H9 (cell line): ENCODE results near the gene DMRT3. TPM values are rescaled to one million over a fixed set of nuclear protein-coding genes. Genes with fewer than 3 reads are reported as not detected.

Experiments
- DNase-seq: peaks from one replicate; pipeline ENCODE4 v3.0.0-alpha.2; 2017
- H2AFZ ChIP-seq: one replicate; pipeline ENCODE4 v1.6.1; 2013; ENCODE audit warnings: mild to moderate bottlenecking, low read length, control low read depth, moderate library complexity
- H2AK5ac ChIP-seq: 2 replicates; pipeline ENCODE4 v1.6.1; 2013; ENCODE audit warnings: low read length, control low read depth, mixed read lengths; ENCODE audit not compliant: insufficient read length
- H2BK120ac ChIP-seq: one replicate; pipeline ENCODE4 v1.6.1; 2013; ENCODE audit warnings: low read depth, mild to moderate bottlenecking, low read length, control low read depth, inconsistent platforms; ENCODE audit not compliant: poor library complexity, severe bottlenecking
- H2BK12ac ChIP-seq: 2 replicates; pipeline ENCODE4 v1.6.1; 2013; ENCODE audit warnings: low read length, control low read depth, mixed read lengths, low read depth; ENCODE audit not compliant: insufficient read length
- H2BK15ac ChIP-seq: 2 replicates; pipeline ENCODE4 v1.6.1; 2013; ENCODE audit warnings: low read depth, low read length, control low read depth
- H2BK20ac ChIP-seq: one replicate; pipeline ENCODE4 v1.6.1; 2013; ENCODE audit warnings: low read depth, mild to moderate bottlenecking, low read length, control low read depth, inconsistent platforms; ENCODE audit not compliant: poor library complexity, severe bottlenecking
- H2BK5ac ChIP-seq: 2 replicates; pipeline ENCODE4 v1.6.1; 2013; ENCODE audit warnings: low read length, control low read depth, mixed read lengths; ENCODE audit not compliant: insufficient read length
- H3K14ac ChIP-seq: 2 replicates; pipeline ENCODE4 v1.6.1; 2013; ENCODE audit warnings: low read length, control low read depth; ENCODE audit not compliant: insufficient read depth
- H3K18ac ChIP-seq: 2 replicates; pipeline ENCODE4 v1.6.1; 2013; ENCODE audit warnings: low read depth, mild to moderate bottlenecking, mixed read lengths, low read length, control low read depth; ENCODE audit not compliant: insufficient read length
- H3K23ac ChIP-seq: 2 replicates; pipeline ENCODE4 v1.6.1; 2013; ENCODE audit warnings: low read length, control low read depth, mixed read lengths, low read depth; ENCODE audit not compliant: insufficient read length
- H3K23me2 ChIP-seq: 2 replicates; pipeline ENCODE4 v1.6.1; 2013; ENCODE audit warnings: low read depth, mild to moderate bottlenecking, mixed read lengths, low read length, control low read depth; ENCODE audit not compliant: insufficient read length, poor library complexity, severe bottlenecking
- H3K27ac ChIP-seq: 2 replicates; pipeline ENCODE4 v1.5.1; 2013; ENCODE audit warnings: low read length, control low read depth, mixed read lengths, low read depth; ENCODE audit not compliant: insufficient read length
- H3K27me3 ChIP-seq: 2 replicates; pipeline ENCODE4 v1.6.1; 2013; ENCODE audit warnings: low read length, control low read depth, inconsistent platforms; ENCODE audit not compliant: insufficient read depth
- H3K4ac ChIP-seq: 2 replicates; pipeline ENCODE4 v1.6.1; 2013; ENCODE audit warnings: low read depth, mild to moderate bottlenecking, control low read depth, inconsistent platforms, low read length, moderate library complexity
- H3K4me1 ChIP-seq: 2 replicates; pipeline ENCODE4 v1.6.1; 2013; ENCODE audit warnings: low read length, control low read depth, inconsistent platforms; ENCODE audit not compliant: insufficient read depth
- H3K4me2 ChIP-seq: 2 replicates; pipeline ENCODE4 v1.6.1; 2013; ENCODE audit warnings: low read length, control low read depth, mixed read lengths; ENCODE audit not compliant: insufficient read length, insufficient read depth
- H3K56ac ChIP-seq: 2 replicates; pipeline ENCODE4 v1.6.1; 2013; ENCODE audit warnings: low read depth, mild to moderate bottlenecking, mixed read lengths, low read length, control low read depth; ENCODE audit not compliant: insufficient read length
- H3K79me1 ChIP-seq: 2 replicates; pipeline ENCODE4 v1.6.1; 2013; ENCODE audit warnings: low read depth, mild to moderate bottlenecking, moderate library complexity, low read length, control low read depth, inconsistent platforms; ENCODE audit not compliant: insufficient read depth, poor library complexity, severe bottlenecking
- H3K79me2 ChIP-seq: 2 replicates; pipeline ENCODE4 v1.6.1; 2013; ENCODE audit warnings: low read length, control low read depth, inconsistent platforms; ENCODE audit not compliant: insufficient read depth
- H3K9ac ChIP-seq: 2 replicates; pipeline ENCODE4 v1.6.1; 2013; ENCODE audit warnings: low read length, control low read depth, mixed read lengths; ENCODE audit not compliant: insufficient read length; ENCODE audit errors: extremely low read depth
- H3K9me3 ChIP-seq: one replicate; pipeline ENCODE4 v1.6.1; 2013; ENCODE audit warnings: low read depth, low read length, inconsistent platforms; ENCODE audit not compliant: control insufficient read depth
- H3T11ph ChIP-seq: one replicate; pipeline ENCODE4 v1.6.1; 2013; ENCODE audit warnings: mild to moderate bottlenecking, low read length, control low read depth, inconsistent platforms
- H4K20me1 ChIP-seq: one replicate; pipeline ENCODE4 v1.6.1; 2013; ENCODE audit not compliant: control insufficient read depth, insufficient read length, insufficient read depth
- H4K5ac ChIP-seq: 2 replicates; pipeline ENCODE4 v1.6.1; 2013; ENCODE audit warnings: low read depth, mild to moderate bottlenecking, mixed read lengths, low read length, control low read depth; ENCODE audit not compliant: insufficient read length
- H4K8ac ChIP-seq: replicated peaks from 2 replicates; pipeline ENCODE4 v1.6.1; 2013; ENCODE audit warnings: low read length, control low read depth, mixed read lengths, low read depth; ENCODE audit not compliant: insufficient read length
- H4K91ac ChIP-seq: 2 replicates; pipeline ENCODE4 v1.6.1; 2013; ENCODE audit warnings: low read depth, mild to moderate bottlenecking, moderate library complexity, mixed read lengths, low read length, control low read depth; ENCODE audit not compliant: insufficient read length
- H3K27ac Mint-ChIP-seq, 3 experiments: 2 replicates in 2 of 3; 3 replicates in 1 of 3; pipeline ENCODE4 v1.8.0; 2020 to 2021; ENCODE audit warnings: mixed read lengths in 3 of 3, mild to moderate bottlenecking in 1 of 3, moderate library complexity in 1 of 3
- H3K27me3 Mint-ChIP-seq: 2 replicates; pipeline ENCODE4 v1.8.0; 2021; ENCODE audit warnings: low read depth, mild to moderate bottlenecking, moderate library complexity, mixed read lengths
- H3K36me3 Mint-ChIP-seq, 3 experiments: 2 replicates in 2 of 3; 3 replicates in 1 of 3; pipeline ENCODE4 v1.8.0; 2020 to 2021; ENCODE audit warnings: low read depth in 3 of 3, mixed read lengths in 3 of 3; ENCODE audit not compliant: insufficient read depth in 1 of 3
- H3K4me1 Mint-ChIP-seq, 2 experiments: 2 replicates each; pipeline ENCODE4 v1.8.0; 2020; ENCODE audit warnings: mixed read lengths in 2 of 2
- H3K4me3 Mint-ChIP-seq, 2 experiments: 2 replicates in 1 of 2; 3 replicates in 1 of 2; pipeline ENCODE4 v1.8.0; 2020 to 2021; ENCODE audit warnings: mild to moderate bottlenecking in 2 of 2, mixed read lengths in 2 of 2, moderate library complexity in 1 of 2
- H3K9me3 Mint-ChIP-seq, 2 experiments: 2 replicates in 1 of 2; 3 replicates in 1 of 2; pipeline ENCODE4 v1.8.0; 2020; ENCODE audit warnings: mild to moderate bottlenecking in 2 of 2, mixed read lengths in 2 of 2, moderate library complexity in 1 of 2
- CTCF ChIP-seq: fragments of 200-600 bp; sonication (generic); conservative IDR thresholded peaks from 3 replicates; pipeline ENCODE4 v1.8.0; 2021; ENCODE audit warnings: antibody characterized with exemption, mild to moderate bottlenecking
- WGBS: extraction: QIAGEN DNeasy Blood & Tissue Kit; methylation state at CpG from one replicate; pipeline ENCODE4 v1.1.7; 2013; ENCODE audit warnings: missing lambda C conversion rate, low lambda C conversion rate, mixed read lengths; ENCODE audit not compliant: insufficient read length; ENCODE audit errors: extremely low coverage; 5-methylcytosine and 5-hydroxymethylcytosine counted together
- total RNA-seq: library from RNA; stranded (reverse); gene quantifications from 2 replicates; pipeline ENCODE4 v1.2.1, GENCODE V29; 2021

The DMRT3 gene
- total RNA-seq, 1 experiment from 2014 or later, result not detected

GRCh38 chr9:994005-994404, 17.6 kb downstream of the DMRT3 start:
- Histone ChIP-seq H3K79me2 (no peaks in the 10 kb centered on the region), H4K91ac (no peak overlapping the region), H3K4me1 (no peaks in the 10 kb centered on the region), H2BK5ac (no peak overlapping the region), H4K8ac (no peak overlapping the region), H3K4ac (no peak overlapping the region), H3K27me3 (no peaks in the 10 kb centered on the region), H3K18ac (no peak overlapping the region), H2BK15ac (no peak overlapping the region), H2BK120ac (no peak overlapping the region), H4K20me1 (no peaks in the 10 kb centered on the region), H3K23me2 (no peaks in the 10 kb centered on the region), H3K14ac (no peak overlapping the region), H3K27ac (no peak overlapping the region), H3K23ac (no peak overlapping the region), H2AFZ (no peak overlapping the region), H3K9me3 (peaks cover 2% of the 10 kb centered on the region), H4K5ac (no peak overlapping the region), H3K4me2 (no peak overlapping the region), H3K9ac (no peak overlapping the region), H2BK12ac (no peak overlapping the region), H3T11ph (no peak overlapping the region), H2BK20ac (no peak overlapping the region), H2AK5ac (no peak overlapping the region), H3K79me1 (no peaks in the 10 kb centered on the region), H3K56ac (no peak overlapping the region)
- no peak for TF ChIP-seq CTCF
- Mint-ChIP-seq H3K4me1 (no peaks in the 10 kb centered on the region), H3K36me3 (peaks cover 2 to 8% (median 3%) of the 10 kb centered on the region in 3 experiments; a peak in 3 of 7 replicates), H3K27me3 (peaks cover 67% of the 10 kb centered on the region), H3K9me3 (peaks cover 22 to 26% of the 10 kb centered on the region in 2 experiments), H3K27ac (no peak overlapping the region), H3K4me3 (no peak overlapping the region)
- DNase-seq, result no peak
- no CpG with 5 or more reads among the region's 4 CpGs for WGBS
